ENCODE measurements around the gene MST1. TPM values are rescaled to one million over a fixed set of nuclear protein-coding genes. Genes with fewer than 3 reads are reported as not detected.

MST1 gene
- total and polyA plus RNA-seq, 9 of the 15 experiments (the other 6 are each of a cell fraction or from before 2014, with no cell fraction given): 0.08 to 1.8 (median 0.40) TPM

GRCh38 chr3:49720855-49721595, 31.8 kb upstream of the MST1 start:
- intact Hi-C loops (cut with micrococcal nuclease): loop anchor here (5.0 kb wide), 1 partner anchor 116 kb away; no protein-coding TSS in a partner anchor
- Histone ChIP-seq H3K4me2 (ENCODE audit: insufficient read depth, low read length) (no peak overlapping the region), H3K27me3 (ENCODE audit: control insufficient read depth in 2 of 2, insufficient read depth in 2 of 2, low read length in 2 of 2) (no peaks in the 10 kb centered on the region), H4K20me1 (replicated peaks; ENCODE audit: control insufficient read depth, insufficient read depth, low read length) (0 out of 2 replicates have a peak, but pooled peaks cover 3% of the 10 kb centered on the region), H3K27ac (ENCODE audit: extremely low read depth, low read depth, low read length) (no peak overlapping the region), H3K4me1 (replicated peaks in 1 of 2; ENCODE audit: control insufficient read depth in 2 of 2, insufficient read depth in 2 of 2, low read length in 2 of 2) (peaks cover 2 to 41% of the 10 kb centered on the region in 2 experiments; a peak in 4 of 5 replicates), H2AFZ (ENCODE audit: low read depth, low read length) (no peak overlapping the region), H3K36me3 (ENCODE audit: control insufficient read depth, insufficient read depth, low read length) (peaks cover 65% of the 10 kb centered on the region; the same call in 2 of the 3 replicates), H3K9ac (ENCODE audit: insufficient read depth in 1 of 2, low read depth in 2 of 2, low read length in 2 of 2) (no peak overlapping the region), H3K9me3 (replicated peaks; ENCODE audit: control insufficient read depth, insufficient read depth, low read depth, low read length) (no peaks in the 10 kb centered on the region), H3K9me1 (ENCODE audit: control insufficient read depth, insufficient read depth, low read length) (no peaks in the 10 kb centered on the region), H3K4me3 (no peak overlapping the region), H3K79me2 (ENCODE audit: control insufficient read depth, insufficient read depth, low read length) (peaks cover 12% of the 10 kb centered on the region)
- ATAC-seq (no peak), DNase-seq (ENCODE audit: extremely low read depth in 1 of 4, low spot score in 3 of 4) (no peak), FAIRE-seq (no peak)
- CTCF ChIA-PET (ENCODE audit: low intra/inter-chr PET ratio): no interaction called here
- in situ Hi-C loops (cut with MboI): no loop called here
- 66% methylated on average over 4 of the region's 4 CpGs for WGBS (ENCODE audit: insufficient coverage, low coverage, missing lambda C conversion rate)
- POLR2A ChIA-PET: interaction anchor here (0.6 to 1.1 kb wide), 4 partner anchors 10 to 116 kb away, joined by 3 read pairs; no protein-coding TSS in a partner anchor
- TSS peak; percentile 47 for BruUV-seq (replicated peaks)
- no peak for TF ChIP-seq ZBTB40 (IDR thresholded peaks at IDR 0.05)
- no peak for TF ChIP-seq ZBTB40 (CRISPR knock-in tag; IDR thresholded peaks at IDR 0.05)
- TF ChIP-seq HNRNPL (IDR thresholded peaks at IDR 0.05; ENCODE audit: low read depth, low read length): no peak
- TF ChIP-seq FIP1L1 (IDR thresholded peaks at IDR 0.05; ENCODE audit: low read depth, low read length, poor library complexity, severe bottlenecking): no peak
- peak; percentile 53; the same call in 1 of the 2 replicates for TF ChIP-seq POLR2G (IDR thresholded peaks at IDR 0.05; ENCODE audit: low read depth, low read length)
- TF ChIP-seq HMG20A (CRISPR knock-in tag; conservative IDR thresholded peaks at IDR 0.05): no peak
- TF ChIP-seq RBFOX2 (IDR thresholded peaks at IDR 0.05; ENCODE audit: low read depth, low read length): peak; percentile 56
- TF ChIP-seq KDM5B (IDR thresholded peaks at IDR 0.05; ENCODE audit: insufficient replicate concordance, low read depth, low read length): peak; percentile 29
- TF ChIP-seq SMAD1 (IDR thresholded peaks at IDR 0.05; ENCODE audit: low read depth, low read length, partially characterized antibody): no peak
- TF ChIP-seq POLR2AphosphoS2 (IDR thresholded peaks at IDR 0.05; ENCODE audit: low read length): peak; percentile 60; the same call in 1 of the 2 replicates
- TF ChIP-seq MEF2D (tag; conservative IDR thresholded peaks at IDR 0.05; ENCODE audit: low read depth): no peak
